ENCODE measurements around the gene ELAVL1. TPM values are rescaled to one million over a fixed set of nuclear protein-coding genes. Genes with fewer than 3 reads are reported as not detected.

The ELAVL1 gene
- total RNA-seq, 1 experiment from 2014 or later, result 58.1 TPM

- H3K4me1 Mint-ChIP-seq (ENCODE audit: insufficient read depth, unreplicated experiment), result peaks cover 25% of the 10 kb centered on the region
- intact Hi-C loops (cut with micrococcal nuclease), result no loop called here
Observed at GRCh38 chr19:7925171-7925851, 80.1 kb downstream of the ELAVL1 start.

GRCh38 chr19:7924651-7925170, 80.7 kb downstream of the ELAVL1 start:
- Mint-ChIP-seq H3K9me3 (ENCODE audit: unreplicated experiment) (no peaks in the 10 kb centered on the region), H3K4me3 (ENCODE audit: unreplicated experiment) (peak overlapping the region; percentile 71), H3K4me1 (ENCODE audit: insufficient read depth, unreplicated experiment) (peaks cover 29% of the 10 kb centered on the region), H3K36me3 (ENCODE audit: insufficient read depth, unreplicated experiment) (peaks cover 51% of the 10 kb centered on the region), H3K27me3 (ENCODE audit: insufficient read depth, unreplicated experiment) (no peaks in the 10 kb centered on the region), H3K27ac (ENCODE audit: low read depth, unreplicated experiment) (no peak overlapping the region)
- POLR2A ChIA-PET, result interaction anchor here (0.8 kb wide), 1 partner anchor 295 kb away, joined by 3 read pairs; no protein-coding TSS in a partner anchor
- intact Hi-C loops (cut with micrococcal nuclease), result loop anchor here (5.0 kb wide), 1 partner anchor 57 kb away; no protein-coding TSS in a partner anchor
- TF ChIP-seq CTCF (IDR thresholded peaks at IDR 0.05; ENCODE audit: unreplicated experiment), result no peak
- CTCF ChIA-PET, result no interaction called here
- no peak for DNase-seq (ENCODE audit: unreplicated experiment)
- no TSS peak for BruUV-seq (replicated peaks)

More at GRCh38 chr19:7925171-7925851, 80.1 kb downstream of the ELAVL1 start:
- H3K4me3 Mint-ChIP-seq (ENCODE audit: unreplicated experiment), result peak overlapping the region; percentile 71
- H3K9me3 Mint-ChIP-seq (ENCODE audit: unreplicated experiment), result no peaks in the 10 kb centered on the region
- H3K27me3 Mint-ChIP-seq (ENCODE audit: insufficient read depth, unreplicated experiment), result no peaks in the 10 kb centered on the region
- BruUV-seq (replicated peaks), result no TSS peak
- peak; percentile 87 for TF ChIP-seq CTCF (IDR thresholded peaks at IDR 0.05; ENCODE audit: unreplicated experiment)
- POLR2A ChIA-PET, result no interaction called here
- peaks cover 57% of the 10 kb centered on the region for H3K36me3 Mint-ChIP-seq (ENCODE audit: insufficient read depth, unreplicated experiment)
- peak; percentile 58 for DNase-seq (ENCODE audit: unreplicated experiment)
- CTCF ChIA-PET, result no interaction called here
- H3K27ac Mint-ChIP-seq (ENCODE audit: low read depth, unreplicated experiment), result no peak overlapping the region

GRCh38 chr19:7924241-7924640, 81.2 kb downstream of the ELAVL1 start:
- Mint-ChIP-seq H3K9me3 (ENCODE audit: unreplicated experiment) (no peaks in the 10 kb centered on the region), H3K27me3 (ENCODE audit: insufficient read depth, unreplicated experiment) (no peaks in the 10 kb centered on the region), H3K27ac (ENCODE audit: low read depth, unreplicated experiment) (no peak overlapping the region), H3K36me3 (ENCODE audit: insufficient read depth, unreplicated experiment) (peaks cover 50% of the 10 kb centered on the region), H3K4me3 (ENCODE audit: unreplicated experiment) (peak overlapping the region; percentile 71), H3K4me1 (ENCODE audit: insufficient read depth, unreplicated experiment) (peaks cover 31% of the 10 kb centered on the region)
- DNase-seq (ENCODE audit: unreplicated experiment), result no peak
- ChIA-PET POLR2A (interaction anchor here (0.8 kb wide), 1 partner anchor 294 kb away, joined by 3 read pairs; no protein-coding TSS in a partner anchor), CTCF (interaction anchor here (0.6 to 0.7 kb wide), 2 partner anchors 23 to 36 kb away, joined by 3 read pairs; partner anchors contain the start of gene LRRC8E)
- intact Hi-C loops (cut with micrococcal nuclease), result loop anchor here (5.0 kb wide), 1 partner anchor 57 kb away; no protein-coding TSS in a partner anchor
- TF ChIP-seq CTCF (IDR thresholded peaks at IDR 0.05; ENCODE audit: unreplicated experiment), result no peak
- BruUV-seq (replicated peaks), result no TSS peak

Measured in MCF 10A (cell line).